Left lobe of liver (tissue), 2 donors: Measurements from ENCODE around the gene TEX30. TPM values are rescaled to one million over a fixed set of nuclear protein-coding genes. Genes with fewer than 3 reads are reported as not detected.

Experiments used
- ATAC-seq: fragments of 200-7000 bp; cut with Tn5 transposase; one replicate; pipeline ENCODE4 v1.9.1; 2020; ENCODE audit warnings: mild to moderate bottlenecking, moderate library complexity
- DNase-seq: peaks from one replicate; pipeline ENCODE4 v3.0.0-alpha.2; 2020; ENCODE audit warnings: low spot score
- total RNA-seq: library from RNA; stranded (reverse); gene quantifications from one replicate; pipeline ENCODE4 v1.2.1, GENCODE V29; 2021
- donor health status: DM: no; HTN: no; CAD: no; lungs with moderate emphysema.
- donor health status: DM: no; HTN: yes; CAD: no.

The TEX30 gene
- total RNA-seq: 9.4 TPM

- ATAC-seq (peak; percentile 93), DNase-seq (peak; percentile 91)
Measured at GRCh38 chr13:102773441-102774213, at the start of gene TEX30. Gene TEX30 (minus strand): TSS chr13:102773786. CDS start chr13:102770026, 3,760 bp downstream.

GRCh38 chr13:102817907-102818306 lies 44.3 kb upstream of the TEX30 start:
- no peak for ATAC-seq
- DNase-seq: no peak

DNA sequence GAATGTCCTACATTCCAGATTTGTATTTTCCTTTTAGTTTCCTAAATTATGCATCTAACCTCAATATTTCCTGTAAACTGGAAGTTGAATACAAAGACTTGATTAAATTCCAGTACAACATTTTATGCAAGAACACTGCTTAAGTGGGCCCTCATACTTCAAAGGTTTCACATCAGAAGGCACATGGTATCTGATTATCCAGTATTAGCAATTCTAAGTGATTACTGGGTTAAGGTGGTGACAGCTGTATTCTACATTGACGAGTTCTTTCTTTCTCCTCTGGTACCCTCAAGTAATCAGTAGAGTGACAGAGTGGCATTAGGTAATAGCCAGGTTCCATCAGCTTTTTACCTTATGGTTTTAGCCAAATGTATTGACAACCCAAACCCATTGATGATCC lies 43.7 kb upstream of the TEX30 start:
- no peak for ATAC-seq
- no peak for DNase-seq

DNA sequence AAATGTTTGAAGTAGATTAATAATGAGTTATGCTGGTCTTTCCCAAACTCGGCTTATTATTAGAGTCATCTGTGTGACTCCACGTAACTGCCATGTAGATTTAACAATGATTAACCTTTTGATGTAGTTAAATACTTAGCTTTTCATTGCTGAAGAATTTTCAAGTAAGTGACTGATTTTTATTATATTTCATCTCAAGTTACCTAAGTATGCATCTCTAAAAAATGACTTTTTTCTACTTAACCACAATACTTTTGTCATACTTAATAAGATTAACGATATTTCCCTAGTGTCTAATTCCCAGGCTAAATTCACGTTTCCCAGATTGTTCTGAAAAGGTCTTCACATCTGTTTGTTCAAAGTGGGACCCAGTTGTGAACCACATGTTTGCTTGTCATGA lies 43.1 kb upstream of the TEX30 start:
- ATAC-seq (no peak), DNase-seq (no peak)

DNA sequence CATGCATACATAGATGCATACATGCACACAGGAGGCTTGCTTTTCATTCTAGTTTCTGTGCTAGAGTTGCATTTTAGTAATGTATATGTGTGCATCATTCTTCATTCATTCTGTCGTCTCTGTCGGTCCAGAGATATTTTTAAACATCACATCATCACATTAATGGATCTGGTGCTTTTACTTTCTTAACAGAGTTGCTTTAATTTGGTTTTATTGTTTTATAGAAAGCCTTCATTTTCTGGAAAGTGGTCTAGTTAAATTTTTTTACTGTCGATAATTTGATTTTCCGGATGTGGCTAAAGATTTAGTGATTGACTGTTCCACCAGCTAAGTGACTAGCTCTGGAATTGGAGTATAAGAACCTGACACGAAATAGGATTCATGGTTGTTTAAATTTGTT lies 42.2 kb upstream of the TEX30 start:
- ATAC-seq (no peak), DNase-seq (no peak)

- DNase-seq: no peak
- ATAC-seq: no peak
Measured at GRCh38 chr13:102814793-102815192, 41.2 kb upstream of the TEX30 start.

GRCh38 chr13:102814025-102814607 lies 40.5 kb upstream of the TEX30 start:
- DNase-seq (no peak), ATAC-seq (no peak)

GRCh38 chr13:102812611-102813287 lies 39.2 kb upstream of the TEX30 start:
- no peak for DNase-seq
- ATAC-seq: no peak

DNA sequence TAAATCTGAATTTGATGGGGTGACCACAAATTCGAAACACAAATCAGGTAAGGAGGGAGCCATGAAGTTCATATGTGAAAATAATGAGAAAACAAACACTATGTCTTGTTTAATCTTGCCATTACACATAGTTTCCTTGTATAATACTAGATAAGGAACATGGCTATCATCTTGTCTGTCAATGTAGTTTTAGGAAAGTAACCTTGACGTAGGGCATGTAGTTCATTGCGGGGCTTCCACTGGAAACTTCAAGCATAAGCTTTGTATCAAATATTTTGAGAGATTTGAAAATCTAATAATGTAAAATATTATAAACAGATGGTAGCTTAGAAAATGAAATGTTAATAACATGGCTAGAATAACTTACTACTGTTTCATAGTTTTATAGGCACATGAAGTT lies 34.1 kb upstream of the TEX30 start:
- ATAC-seq (no peak), DNase-seq (no peak)

DNA sequence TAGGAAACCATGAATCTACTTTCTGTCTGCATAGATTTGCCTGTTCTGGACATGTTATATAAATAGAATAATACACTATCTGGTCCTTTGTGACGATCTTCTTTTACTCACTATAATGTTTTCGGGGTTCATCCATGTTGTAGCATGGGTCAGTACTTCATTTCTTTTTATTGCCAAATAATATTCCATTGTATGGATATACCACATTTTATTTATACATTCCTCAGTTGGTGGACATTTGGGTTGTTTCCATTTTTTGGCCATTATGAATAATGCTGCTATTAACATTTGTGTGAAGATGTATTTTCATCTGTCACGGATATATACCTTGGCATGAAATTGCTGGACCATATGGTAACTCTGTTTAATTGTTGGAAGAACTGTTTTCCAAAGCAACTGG lies 32.1 kb upstream of the TEX30 start:
- no peak for DNase-seq
- no peak for ATAC-seq

GRCh38 chr13:102800145-102801041 lies 26.8 kb upstream of the TEX30 start:
- DNase-seq: peak; percentile 86
- ATAC-seq: peak; percentile 83

- DNase-seq: peak; percentile 73
- peak; percentile 58 for ATAC-seq
Measured at GRCh38 chr13:102799426-102800144, 26.0 kb upstream of the TEX30 start.

GRCh38 chr13:102798581-102799425 lies 25.2 kb upstream of the TEX30 start, which contains the start of the genes BIVM and POGLUT2:
Gene BIVM (plus strand): TSS chr13:102799119. CDS start chr13:102807268, 8,149 bp downstream.
Gene POGLUT2 (minus strand): TSS chr13:102798976. CDS start chr13:102798670, 306 bp downstream.
- DNase-seq: peak; percentile 95
- ATAC-seq: peak; percentile 87

DNA sequence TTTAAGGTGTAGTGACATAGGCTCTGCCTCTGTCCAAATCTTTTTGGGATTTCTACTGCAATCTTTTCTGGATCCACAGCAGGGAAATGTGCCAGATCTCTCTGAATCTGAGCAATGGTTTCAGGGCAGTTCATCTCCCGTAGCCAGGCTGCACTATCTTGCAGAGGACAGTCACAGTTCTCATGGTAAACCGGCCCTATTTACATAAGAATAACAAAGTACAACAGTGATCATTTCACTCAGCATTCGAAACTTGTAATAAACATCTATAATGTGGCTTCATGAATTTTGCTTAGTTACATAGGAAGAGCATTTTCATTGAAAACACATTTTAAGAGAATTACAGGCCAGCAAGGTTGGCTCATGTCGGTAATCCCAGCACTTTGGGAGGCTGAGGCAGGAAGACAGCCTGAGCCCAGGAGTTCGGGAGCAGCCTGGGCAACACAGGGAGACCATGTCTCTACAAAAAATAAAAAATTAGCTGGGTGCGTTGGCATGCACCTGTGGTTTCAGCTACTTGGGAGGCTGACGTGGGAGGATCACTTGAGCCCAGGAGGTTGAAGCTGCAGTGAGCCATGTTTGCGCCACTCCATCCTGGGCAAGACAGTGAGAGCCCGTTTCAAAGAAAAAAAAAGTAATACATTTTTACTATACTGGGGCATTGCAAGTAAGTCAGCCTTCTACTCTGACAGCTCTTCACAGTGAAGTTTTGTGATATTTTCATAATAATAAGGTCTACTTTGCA lies 20.2 kb upstream of the TEX30 start:
- ATAC-seq (no peak), DNase-seq (no peak)

- DNase-seq (no peak), ATAC-seq (no peak)
Measured at GRCh38 chr13:102792396-102792795, 18.8 kb upstream of the TEX30 start.

- DNase-seq (peak; percentile 83), ATAC-seq (peak; percentile 91)
Measured at GRCh38 chr13:102788683-102789082, 15.1 kb upstream of the TEX30 start.

DNA sequence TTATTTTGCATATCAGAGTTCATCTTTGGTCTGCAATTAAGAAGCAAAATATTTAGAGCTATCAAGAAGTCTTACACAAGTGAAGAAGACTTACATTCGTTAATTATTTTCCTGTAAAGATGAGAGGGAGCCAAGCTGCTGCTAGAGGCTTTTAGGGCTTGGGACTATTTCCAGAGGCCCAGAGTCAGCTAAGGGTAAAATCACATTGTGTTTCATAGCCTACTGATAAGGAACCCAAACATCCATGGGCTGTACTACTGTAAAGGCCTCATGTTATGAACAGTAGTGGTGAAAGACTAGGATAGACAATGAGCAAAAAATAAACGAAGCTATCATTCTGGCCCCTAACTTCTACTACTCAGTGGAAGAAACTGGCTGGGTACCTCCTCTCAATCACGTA lies 10.9 kb upstream of the TEX30 start:
- no peak for DNase-seq
- ATAC-seq: peak; percentile 78

DNA sequence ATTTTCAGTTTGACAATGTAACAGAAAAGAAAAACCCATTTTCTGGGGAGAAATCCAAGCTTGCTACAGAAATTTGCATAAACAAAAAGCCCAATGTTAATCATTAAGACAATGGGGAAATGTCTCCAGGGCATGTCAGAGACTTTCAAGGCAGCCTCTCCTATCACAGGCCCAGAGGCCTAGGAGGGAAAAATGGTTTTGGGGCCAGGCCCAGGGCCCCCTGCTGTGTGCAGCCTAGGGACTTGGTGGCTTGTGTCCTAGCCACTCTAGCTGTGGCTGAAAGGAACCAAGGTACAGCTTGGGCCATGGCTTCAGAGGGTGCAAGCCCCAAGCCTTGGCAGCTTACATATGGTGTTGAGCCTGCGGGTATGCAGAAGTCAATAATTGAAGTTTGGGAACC lies 8.0 kb upstream of the TEX30 start:
- ATAC-seq: no peak
- no peak for DNase-seq
